Measurements from ENCODE around the gene REEP3.
"Not testable (repeated sequence)": the region's sequence is repeated elsewhere in the genome, so short reads cannot be mapped to it uniquely, and the experiment has no call there.

REEP3 gene, protein sequence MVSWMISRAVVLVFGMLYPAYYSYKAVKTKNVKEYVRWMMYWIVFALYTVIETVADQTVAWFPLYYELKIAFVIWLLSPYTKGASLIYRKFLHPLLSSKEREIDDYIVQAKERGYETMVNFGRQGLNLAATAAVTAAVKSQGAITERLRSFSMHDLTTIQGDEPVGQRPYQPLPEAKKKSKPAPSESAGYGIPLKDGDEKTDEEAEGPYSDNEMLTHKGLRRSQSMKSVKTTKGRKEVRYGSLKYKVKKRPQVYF

DNA sequence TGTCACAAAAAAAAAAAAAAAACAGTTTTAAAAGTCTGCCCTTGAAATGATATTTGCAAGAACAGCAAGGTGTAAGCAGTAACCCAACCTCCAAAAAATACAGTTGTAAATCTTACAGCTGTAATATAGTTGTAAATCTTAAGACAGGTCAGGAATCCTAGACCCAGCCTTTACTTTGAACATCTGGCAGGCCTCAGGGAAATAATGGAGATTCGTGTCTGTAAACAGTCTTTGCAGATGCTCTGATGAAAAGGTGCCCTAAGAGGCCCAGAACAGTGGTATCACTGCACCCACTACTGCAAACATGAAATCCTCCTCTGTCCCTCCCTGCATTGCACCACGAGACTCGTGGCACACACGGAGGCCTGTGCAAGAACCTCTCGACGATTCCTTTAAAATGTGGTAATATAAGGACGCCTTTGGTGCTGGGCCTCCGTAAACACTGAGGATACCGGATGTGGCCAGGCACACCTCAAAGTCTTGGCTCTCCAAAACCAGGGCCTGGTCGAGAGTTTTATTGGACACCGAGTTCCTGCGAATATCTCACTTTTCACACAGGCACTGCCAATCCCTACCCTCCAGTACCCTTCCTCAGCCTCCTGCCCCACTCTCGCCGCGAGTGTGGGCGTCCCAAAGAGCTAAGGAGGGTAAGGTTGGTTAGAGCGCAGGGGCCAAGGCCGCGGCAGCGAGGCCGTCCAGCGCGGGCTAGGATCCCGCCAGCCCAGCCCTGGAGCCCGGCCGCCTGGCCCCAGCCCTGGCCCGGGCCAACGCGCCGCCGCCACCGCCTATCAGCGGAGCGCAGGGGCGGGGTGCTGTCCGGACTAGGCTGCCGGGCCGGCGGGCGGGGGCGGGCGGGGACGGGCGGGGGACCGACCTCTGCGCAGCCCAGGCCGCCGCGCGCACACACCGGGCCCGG, at the start of gene REEP3:
Gene REEP3 (plus strand): TSS at position 902 of the 916 bp plus-strand sequence. CDS start 145 bp downstream, outside the sequence.
- peak; percentile 65 for DNase-seq

DNA sequence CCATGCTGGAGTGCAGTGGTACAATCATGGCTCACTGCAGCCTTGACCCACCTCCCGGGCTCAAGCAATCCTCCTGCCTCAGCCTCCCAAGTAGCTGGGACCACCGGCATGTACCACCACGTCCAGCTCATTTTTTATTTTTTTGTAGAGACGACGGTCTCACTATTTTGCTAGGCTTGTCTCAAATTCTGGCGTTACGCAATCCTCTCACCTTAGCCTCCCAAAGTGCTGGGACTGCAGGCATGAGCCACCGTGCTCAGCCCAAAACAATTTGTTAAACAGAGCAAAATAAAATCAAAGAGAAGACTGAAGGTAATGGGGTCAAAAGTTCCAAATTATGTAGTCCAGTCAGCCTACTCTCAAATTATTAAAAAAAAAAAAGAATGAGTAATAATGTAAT, 46.7 kb upstream of the REEP3 start:
- DNase-seq = no peak

DNA sequence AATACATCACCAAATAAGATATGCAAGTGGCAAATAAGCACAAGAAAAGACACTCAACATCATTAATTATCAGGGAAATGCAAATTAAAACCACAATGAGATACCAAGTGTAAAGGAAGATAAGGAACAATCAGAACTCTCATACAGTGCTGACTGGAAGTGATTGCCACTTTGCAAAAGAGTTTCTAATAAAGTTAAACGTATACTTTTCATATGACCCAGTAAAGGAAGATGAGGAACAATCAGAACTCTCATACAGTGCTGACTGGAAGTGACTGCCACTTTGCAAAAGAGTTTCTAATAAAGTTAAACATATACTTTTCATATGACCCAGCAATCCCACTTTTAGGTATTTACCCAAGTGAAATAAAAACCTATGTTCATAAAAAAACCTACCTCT, 43.3 kb upstream of the REEP3 start:
- DNase-seq = peak; percentile 41

DNA sequence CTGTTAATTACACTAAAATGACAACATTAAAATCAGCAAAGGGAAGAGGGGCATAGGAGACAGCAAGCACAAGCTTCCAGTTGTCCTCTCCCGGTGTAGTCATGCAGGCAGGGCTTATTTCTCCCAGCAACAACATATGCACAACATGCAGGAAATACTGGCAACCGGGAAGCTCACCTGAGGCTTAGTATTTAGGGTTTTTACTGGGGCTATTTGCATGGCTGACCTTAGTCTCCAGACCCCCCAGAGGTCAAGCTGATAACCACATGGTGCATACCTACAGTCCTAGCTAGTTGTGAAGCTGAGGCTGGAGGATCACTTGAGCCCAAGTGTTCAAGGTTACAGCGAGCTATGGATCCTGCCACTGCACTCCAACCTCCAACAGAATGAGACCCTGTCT, 42.6 kb upstream of the REEP3 start:
- no peak for DNase-seq

DNA sequence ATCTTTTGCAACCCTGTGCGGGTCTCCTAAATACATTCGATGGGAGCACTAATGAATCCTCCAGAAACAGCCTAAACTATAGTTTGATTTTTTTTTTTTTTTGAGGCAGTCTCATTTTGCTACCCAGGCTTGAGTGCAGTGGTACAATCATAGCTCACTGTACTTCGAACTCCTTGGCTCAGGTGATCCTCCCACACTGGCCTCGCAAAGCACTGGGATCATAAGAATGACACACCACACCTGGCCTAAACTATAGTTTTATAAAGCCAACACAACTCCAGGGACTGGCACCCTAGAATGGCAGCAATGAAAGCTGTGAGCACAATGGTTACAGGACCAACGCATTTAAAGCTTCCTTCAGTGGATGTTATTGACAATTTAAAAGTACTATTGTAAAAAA, 41.0 kb upstream of the REEP3 start:
- no peak for DNase-seq

DNA sequence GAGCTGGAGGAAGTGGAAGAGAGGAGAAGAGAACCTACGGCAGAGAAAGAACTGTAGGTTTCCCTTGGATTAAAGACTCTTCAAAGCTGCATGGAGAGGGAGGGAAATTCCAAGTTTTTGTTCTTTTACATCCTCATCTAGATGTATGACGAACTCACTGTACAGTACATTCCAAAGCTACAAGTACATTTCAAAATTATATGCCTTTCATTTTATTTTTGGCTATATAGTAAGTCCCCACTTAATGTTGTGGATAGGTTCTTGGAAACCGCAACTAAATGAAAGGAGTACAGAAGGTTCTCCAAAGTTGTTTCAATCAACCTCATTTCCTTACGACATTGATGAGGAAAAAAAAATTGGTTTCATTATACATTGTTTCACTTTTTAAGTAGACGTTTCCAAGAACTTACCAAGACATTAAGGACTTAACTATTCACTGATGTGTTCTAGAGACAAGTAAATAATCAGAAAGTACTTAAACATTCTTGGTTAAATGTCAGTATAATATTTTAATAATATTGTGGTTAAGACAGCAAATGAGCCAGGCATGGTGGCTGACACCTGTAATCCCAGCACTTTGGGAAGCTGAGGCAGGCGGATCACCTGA, 39.3 kb upstream of the REEP3 start:
- no peak for DNase-seq

DNA sequence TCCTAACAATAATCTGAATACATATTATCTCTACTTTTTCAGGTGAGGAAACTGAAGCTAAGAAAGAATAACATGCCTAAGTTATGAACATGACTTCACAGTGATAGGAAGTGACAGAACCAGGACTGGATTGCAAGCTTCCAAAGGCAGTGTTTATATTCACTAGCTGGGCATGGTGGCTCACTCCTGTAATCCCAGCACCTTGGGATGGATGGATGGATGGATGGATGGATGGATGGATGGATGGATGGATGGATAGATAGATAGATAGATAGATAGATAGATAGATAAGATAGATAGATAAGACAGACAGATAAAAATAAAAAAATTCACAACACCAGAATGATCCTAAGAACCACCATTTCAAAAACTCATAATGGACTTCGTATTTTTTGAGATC, 37.2 kb upstream of the REEP3 start:
- DNase-seq = no peak

DNA sequence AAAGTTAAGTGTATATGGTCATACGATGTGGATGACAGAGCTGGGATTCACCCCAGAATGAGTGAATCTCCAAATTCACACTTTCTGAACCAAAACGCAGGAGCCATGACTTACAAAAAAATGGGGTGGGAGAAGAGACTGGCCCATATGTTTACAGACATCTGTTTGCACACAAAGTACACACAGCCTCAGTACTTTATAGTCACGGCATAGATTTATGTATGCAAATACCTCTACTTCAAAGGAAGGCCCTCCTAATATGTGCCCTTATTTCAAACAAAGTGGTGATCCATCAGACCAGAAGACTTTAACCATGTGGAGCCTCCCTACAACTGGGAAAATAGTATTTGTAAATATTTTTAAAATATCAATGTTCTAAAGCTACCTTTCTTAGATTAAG, 33.2 kb upstream of the REEP3 start:
- DNase-seq = no peak

DNA sequence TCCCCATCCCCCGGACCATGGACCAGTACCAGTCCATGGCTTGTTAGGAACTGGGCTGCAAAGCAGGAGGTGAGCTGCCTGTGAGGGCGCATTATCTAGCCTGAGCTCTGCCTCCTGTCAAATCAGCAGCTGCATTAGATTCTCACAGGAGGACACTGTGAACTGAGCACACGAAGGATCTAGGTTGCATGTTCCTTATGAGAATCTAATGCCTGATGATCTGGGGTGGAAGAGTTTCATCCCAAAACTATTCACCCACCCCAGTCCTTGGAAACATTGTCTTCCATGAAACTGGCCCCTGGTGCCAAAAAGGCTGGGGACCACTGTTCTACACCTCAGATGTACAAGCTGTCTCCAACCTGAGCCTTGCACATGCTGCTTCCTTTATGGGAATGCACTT, 31.4 kb upstream of the REEP3 start:
- DNase-seq = no peak

DNA sequence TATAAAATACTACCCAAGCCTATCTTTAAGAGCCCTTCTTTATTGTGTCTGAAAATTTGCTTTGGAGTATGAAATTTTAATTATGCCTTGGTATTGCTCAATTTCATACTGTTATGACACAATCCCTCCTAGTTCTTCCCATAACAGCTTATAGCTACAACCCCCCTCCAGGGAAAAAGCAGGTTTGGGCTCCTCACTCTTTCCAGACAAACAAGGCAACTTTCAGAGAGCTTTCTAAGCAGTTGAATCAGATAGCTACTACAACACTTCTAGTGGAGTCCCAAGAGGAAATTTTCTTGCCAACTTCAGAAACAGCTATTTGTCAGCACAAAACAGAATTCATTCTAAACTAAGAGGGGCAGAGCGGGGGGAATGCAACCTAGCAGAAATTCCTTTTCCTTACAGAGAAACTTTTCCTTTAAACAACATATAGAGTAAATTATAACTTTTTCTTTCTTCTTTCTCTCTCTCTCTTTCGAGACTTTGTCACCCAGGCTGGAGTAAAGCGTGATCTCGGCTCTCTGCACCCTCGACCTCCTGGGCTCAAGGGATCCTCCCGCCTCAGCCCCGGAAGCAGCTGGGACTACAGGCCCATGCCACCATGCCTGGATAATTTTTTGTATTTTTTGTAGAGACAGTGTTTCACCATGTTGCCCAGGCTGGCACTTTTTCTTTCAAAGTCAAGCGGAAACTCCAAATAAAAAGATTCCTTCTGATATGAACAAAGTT, 29.4 kb upstream of the REEP3 start:
- DNase-seq = no peak

DNA sequence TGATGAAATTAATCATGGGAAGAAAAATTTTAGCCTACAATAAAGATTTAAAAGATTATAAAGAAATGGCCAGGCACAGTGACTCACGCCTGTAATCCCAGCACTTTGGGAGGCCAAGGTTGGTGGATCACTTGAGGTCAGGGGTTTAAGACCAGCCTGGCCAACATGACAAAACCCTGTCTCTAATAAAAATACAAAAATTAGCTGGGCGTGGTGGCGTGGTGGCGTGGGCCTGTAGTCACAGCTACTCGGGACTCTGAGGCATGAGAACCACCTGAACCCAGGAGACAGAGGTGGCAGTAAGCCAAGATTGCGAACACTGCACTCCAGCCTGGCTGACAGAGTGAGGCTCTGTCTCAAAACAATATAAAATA, 28.9 kb upstream of the REEP3 start:
- DNase-seq = not testable (repeated sequence)

DNA sequence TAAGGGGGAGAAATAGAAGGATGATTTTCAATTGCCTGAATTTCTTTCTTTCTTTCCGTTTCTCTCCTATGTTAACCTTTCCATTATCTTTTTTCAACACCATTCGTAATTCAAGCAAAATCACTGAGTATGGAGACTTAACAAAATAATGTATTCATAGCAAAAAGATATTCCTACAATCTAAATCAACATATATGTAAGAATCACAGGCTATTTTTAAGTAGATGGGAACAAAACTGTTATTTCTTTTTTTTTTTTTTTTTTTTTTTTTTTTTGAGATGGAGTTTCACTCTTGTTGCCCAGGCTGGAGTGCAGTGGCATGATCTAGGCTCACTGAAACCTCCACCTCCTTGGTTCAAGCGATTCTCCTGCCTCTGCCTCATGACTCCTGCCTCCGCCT, 28.2 kb upstream of the REEP3 start:
- no peak for DNase-seq

DNA sequence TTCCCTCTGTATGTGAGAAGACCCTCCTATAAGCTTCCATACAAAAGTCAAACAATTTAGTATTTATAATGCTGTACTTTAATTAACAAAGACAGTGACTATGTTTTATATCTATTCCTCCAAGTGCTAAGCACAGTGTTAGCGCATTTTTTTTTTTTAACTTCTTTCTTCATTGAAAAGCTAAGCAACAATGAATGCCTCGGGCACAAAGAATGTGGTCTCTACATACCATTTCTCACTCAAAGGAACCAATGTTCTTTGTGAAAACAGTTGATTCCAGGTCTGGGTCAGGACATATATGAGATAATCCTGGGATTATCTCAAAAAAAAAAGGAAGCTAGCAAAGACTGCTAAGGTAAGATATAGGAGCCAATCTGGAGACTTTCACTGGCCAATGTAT, 26.2 kb upstream of the REEP3 start:
- no peak for DNase-seq

DNA sequence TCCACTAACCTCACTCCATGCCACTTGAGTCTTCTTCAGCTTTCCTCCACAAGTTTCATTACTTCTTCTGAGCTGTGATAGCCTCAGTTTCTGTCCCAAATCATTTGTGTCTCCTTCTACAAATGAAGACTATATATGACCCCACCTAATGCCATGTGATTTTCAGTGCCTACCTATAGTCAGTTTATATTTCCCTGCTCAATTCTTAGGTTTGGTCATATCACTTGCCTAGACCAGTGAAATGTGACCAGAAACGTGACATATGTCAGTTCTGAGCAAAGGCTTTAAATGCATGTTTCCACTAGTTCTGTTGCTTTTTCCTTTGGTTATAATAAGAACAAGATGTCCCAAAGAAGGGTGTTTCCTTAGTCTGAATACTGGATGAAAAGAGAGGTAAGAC, 24.6 kb upstream of the REEP3 start:
- DNase-seq = no peak

DNA sequence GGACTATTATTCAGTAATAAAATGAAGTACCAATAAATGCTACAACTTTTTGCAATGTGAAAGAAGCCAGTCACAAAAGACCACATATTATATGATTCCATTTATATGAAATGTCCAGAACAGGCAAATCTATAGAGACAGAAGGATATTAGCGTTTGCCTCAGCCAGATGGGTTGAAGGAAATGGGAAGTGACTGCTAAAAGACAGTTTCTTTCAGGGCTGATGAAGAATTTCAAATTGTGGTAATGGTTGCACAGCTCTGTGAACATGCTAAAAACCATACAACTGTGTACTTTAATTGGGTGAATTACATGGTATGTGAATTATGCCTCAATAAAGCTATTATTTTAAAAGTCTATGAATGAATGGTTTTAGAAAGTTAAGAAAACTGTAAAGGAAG, 23.9 kb upstream of the REEP3 start:
- no peak for DNase-seq

DNA sequence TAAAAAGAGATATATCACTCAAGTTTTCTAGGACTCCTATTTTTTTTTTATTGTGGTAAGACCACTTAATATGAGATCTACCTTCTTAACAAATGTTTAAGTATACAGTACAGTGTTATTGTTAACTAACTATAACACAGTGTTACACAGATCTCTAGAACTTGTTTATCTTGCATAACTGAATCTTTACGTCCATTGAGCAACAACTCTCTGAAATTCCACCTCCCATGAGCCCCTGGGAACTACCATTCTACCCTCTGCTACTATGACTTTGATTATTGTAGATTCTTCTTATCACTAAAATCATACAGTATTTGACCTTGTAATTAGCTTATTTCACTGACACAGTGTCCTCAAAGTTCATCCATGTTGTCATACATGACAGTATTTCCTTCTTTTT, 22.5 kb upstream of the REEP3 start:
- DNase-seq = no peak

DNA sequence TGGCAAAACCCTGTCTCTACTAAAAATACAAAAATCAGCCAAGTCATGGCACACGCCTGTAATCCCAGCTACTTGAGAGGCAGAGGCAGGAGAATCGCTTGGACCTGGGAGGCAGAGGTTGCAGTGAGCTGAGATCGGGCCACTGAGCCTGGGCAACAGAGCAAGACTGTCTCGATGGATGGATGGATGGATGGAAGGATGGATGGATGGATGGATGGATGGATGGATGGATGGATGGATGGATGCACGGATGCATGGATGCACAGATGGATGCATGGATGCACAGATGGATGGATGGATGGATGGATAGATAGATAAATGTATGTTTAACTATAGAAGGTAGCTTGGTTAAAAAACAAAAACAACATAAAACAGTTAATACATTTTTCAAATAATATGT, 20.6 kb upstream of the REEP3 start:
- not testable (repeated sequence) for DNase-seq

DNA sequence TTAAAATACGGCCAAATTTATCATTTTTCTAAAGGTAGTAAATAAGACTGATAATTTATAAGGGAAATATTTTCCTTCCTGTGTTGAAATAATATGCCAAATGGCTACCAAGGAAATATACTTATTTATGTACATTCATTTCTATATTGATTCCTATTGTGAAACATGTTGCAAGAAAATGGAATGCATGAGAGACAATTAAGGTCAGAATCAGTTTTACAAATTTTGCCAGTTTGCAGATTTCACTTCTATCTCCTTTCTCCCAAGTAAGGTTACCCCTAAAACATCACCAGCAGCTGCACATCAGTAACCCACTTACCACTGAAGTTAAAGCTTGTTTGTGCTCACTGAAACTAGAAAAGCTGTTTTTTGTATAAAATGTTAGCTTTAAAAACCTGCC, 19.2 kb upstream of the REEP3 start:
- DNase-seq = no peak

DNA sequence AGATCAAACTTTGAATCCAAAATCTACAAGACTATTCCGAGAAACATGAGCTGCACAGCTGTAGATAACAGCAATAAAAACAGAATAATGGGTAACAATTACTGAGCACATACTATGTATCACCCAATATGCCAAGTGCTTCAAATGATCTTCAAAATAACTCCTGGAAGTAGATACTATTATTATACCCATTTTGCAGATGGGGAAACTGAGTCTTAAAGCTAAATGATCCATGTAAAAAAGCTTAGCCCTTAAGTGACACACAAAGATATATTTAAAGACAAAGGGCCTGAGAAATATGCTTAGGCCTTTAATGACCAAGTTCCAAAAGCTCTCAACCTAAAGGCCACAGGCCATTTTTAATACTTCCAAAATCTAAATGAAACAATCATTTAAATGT, 18.4 kb upstream of the REEP3 start:
- no peak for DNase-seq

DNA sequence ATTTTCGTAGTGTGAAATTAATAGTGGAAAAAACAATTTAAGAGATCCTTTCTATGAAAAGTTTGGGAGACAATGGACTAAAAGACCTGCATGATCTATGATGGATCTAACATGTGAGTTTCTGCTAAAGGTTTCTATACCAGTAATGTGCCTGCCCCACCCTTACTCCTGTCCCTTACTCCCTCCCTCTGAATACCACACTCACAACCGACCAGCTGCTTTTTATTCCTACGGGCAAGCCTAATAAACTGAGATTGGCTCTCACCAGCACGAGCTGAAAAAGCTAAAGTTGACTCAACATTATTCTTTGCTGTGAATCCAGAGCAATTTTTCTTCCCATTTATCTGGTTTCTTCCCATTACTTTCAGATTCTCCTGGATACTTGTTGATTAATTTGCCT, 17.8 kb upstream of the REEP3 start:
- no peak for DNase-seq

DNA sequence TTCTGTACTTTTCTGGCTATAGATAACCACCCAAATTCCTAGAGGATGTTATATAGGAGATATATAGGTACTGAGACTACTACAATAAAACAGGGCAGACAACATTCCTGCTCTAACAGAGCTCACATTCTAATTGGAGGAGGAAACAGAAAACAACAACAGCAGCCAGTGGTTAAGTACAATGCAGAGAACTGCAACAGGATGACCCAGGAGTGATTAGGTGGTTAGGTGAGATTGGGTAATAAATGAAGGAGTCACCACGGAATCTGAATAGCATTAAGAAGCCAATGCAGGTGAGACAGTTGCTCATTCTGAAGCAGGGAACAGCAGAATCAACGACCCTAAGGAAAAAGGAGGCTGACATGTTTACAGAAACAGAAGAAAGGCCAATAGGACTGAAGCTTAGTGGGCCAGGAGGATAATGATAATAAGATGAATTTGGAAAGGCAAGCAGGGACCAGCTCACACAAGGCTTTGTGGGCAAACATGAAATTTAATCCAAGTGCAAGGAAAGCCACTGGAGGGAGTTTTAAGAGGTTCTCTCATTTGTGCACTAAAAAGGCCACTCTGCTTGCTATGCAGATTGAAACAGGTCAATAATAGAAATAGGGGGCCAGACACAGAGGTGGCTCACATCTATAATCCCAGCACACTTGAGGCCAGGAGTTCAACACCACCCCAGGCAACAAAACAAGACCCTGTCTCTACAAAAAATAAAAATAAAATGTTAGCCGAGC, 16.9 kb upstream of the REEP3 start:
- no peak for DNase-seq

DNA sequence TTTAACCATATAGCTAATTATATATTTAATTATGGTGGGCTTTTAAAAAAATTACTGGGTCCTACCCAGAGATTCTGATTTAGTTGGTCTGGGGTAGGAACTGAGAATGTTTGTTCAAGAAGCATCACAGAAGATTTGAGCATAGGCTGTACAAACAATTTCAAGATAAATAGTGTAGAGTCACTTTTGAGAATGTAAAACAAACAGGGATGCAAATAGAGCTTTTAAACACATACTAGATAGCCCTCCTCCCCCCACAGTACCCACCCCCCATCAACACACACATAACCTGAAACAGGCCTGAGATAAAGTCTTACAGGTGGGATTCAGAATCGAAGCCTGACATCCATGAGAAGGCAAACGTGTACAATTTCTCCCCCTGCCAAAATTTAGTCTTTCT, 15.6 kb upstream of the REEP3 start:
- DNase-seq = no peak

DNA sequence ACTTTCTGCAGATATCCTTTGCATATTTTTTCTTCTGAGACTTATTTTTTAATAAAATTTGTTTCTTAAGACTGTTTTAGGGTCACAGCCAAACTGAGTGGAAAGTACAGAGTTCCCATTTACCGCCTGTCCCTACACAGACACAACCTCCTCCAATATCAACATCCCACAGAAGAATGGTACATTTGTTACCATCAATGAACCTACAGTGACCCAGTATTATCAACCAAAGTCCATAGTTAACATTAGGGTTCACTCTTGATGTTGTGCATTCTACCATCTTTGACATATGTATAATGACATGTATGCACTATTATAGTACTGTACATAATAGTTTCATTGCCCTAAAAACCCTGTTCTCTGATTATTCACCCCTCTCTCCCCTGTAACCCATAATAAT, 14.6 kb upstream of the REEP3 start:
- no peak for DNase-seq
